ENCODE results near the gene ILKAP.

DNA sequence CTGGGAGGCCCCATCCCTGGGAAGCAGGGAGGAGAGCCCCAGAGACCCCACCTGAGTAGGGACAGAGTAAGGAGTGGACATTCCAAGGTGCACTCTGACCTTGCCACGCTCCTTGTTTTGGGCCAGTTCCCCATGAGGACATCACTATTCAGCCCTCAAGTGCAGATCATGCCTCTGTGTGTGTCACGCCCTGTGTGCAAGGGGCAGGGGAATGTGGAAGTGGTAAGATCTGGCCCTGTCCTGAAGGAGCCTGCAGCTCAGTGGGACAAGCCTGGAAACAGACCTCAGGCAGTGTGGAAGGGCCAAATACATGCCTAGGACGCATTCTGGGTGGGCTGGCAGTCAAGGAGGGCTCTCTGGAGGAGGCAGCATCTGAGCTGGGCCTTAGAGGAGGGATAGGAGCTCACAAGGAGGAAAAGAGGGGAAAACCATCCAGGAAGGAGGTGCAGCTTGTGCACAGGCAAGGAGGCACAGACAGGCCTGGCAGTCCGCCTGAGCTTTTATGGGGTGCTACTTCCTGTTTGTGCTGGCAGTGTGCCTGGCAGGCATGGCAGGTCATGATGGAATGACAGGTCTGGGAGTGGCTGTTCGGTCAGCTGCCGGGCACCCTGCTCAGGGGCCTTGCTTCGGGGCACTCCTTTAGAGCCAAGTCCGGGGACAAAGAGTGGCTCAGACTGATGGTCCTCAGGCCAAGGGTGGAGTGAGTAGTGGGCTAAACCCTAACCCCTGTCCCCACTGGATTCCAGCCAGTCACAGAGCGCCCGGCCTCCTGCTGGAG lies 61.8 kb downstream of the ILKAP start:
- TF ChIP-seq, protein P1, sequence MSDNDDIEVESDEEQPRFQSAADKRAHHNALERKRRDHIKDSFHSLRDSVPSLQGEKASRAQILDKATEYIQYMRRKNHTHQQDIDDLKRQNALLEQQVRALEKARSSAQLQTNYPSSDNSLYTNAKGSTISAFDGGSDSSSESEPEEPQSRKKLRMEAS (IDR thresholded peaks at IDR 0.05; ENCODE audit: low read depth, low read length) = no peak
- TF ChIP-seq, protein P2, sequence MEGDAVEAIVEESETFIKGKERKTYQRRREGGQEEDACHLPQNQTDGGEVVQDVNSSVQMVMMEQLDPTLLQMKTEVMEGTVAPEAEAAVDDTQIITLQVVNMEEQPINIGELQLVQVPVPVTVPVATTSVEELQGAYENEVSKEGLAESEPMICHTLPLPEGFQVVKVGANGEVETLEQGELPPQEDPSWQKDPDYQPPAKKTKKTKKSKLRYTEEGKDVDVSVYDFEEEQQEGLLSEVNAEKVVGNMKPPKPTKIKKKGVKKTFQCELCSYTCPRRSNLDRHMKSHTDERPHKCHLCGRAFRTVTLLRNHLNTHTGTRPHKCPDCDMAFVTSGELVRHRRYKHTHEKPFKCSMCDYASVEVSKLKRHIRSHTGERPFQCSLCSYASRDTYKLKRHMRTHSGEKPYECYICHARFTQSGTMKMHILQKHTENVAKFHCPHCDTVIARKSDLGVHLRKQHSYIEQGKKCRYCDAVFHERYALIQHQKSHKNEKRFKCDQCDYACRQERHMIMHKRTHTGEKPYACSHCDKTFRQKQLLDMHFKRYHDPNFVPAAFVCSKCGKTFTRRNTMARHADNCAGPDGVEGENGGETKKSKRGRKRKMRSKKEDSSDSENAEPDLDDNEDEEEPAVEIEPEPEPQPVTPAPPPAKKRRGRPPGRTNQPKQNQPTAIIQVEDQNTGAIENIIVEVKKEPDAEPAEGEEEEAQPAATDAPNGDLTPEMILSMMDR (IDR thresholded peaks at IDR 0.05; ENCODE audit: low read depth, low read length) = no peak

Measured in NB4 (cell line).